Fibroblast of villous mesenchyme (primary cell): Measurements from ENCODE around the gene SELENOK. TPM values are rescaled to one million over a fixed set of nuclear protein-coding genes. Genes with fewer than 3 reads are reported as not detected.
"Not testable (repeated sequence)": the region's sequence is repeated elsewhere in the genome, so short reads cannot be mapped to it uniquely, and the experiment has no call there.

Experiments used
- DNase-seq: peaks from one replicate; pipeline ENCODE4 v3.0.0-alpha.2; 2010; ENCODE audit warnings: low read depth
- H3K4me3 ChIP-seq: 2 replicates; pipeline ENCODE4 v1.5.1; 2011; ENCODE audit warnings: low read depth, mild to moderate bottlenecking, low read length
- total RNA-seq: library from RNA; depleted of rRNA; stranded (reverse); fragments of >200 nt; gene quantifications from 2 replicates; pipeline ENCODE4 v1.2.3, GENCODE V29; 2012
- TF ChIP-seq, protein P1 (sequence below): IDR thresholded peaks from 2 replicates; pipeline ENCODE4 v1.5.1; 2012; ENCODE audit warnings: low read depth, mild to moderate bottlenecking, low read length; ENCODE audit not compliant: insufficient read depth

The SELENOK gene
- total RNA-seq, 1 donor: 19.4 TPM

DNA sequence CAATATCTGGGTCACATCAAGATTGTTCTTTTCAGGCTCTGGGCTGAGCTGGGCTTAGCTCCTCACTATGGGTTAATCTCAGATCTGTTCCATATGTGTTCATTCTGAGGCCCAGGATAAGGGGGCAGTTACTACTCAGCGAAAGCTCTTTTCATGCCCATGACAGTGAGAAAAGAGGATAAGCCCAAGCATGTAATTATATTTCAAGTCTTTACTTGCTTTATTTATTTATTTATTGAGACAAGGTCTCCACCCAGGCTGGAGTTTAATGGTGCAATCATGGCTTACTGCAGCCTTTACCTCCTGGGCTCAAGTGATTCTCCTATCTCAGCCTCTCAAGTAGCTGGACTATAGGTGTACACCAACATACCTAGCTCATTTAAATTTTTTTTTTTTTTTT is 44.7 kb upstream of the SELENOK start:
- H3K4me3 ChIP-seq: no peak overlapping the region

DNA sequence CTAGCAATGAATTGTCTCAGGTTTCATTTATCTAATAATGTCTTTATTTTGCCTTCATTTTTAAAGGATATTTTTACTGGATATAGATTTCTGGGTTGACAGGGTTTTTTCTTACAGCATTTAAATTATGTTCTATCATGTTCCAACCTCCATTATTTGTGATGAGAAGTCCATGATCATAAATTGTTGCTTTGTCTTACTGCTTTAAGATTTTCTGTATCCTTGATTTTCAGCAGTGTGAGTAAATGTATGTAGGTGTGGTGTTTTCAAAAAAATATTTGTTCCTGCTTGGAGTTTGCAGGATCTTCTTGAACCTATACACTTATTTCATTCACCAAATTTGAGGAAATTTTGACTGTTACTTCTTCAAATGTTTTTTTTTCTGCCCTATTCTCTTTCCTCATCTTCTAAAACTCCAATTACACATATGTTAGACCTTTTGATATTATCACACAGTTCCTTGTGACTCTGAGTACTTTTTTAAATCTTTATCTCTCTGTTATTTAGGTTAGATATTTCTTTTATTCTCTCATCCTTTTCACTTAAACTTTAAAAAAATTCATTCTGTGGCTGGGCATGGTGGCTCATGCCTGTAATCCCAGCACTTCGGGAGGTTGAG is 43.7 kb upstream of the SELENOK start:
- TF ChIP-seq, protein P1, sequence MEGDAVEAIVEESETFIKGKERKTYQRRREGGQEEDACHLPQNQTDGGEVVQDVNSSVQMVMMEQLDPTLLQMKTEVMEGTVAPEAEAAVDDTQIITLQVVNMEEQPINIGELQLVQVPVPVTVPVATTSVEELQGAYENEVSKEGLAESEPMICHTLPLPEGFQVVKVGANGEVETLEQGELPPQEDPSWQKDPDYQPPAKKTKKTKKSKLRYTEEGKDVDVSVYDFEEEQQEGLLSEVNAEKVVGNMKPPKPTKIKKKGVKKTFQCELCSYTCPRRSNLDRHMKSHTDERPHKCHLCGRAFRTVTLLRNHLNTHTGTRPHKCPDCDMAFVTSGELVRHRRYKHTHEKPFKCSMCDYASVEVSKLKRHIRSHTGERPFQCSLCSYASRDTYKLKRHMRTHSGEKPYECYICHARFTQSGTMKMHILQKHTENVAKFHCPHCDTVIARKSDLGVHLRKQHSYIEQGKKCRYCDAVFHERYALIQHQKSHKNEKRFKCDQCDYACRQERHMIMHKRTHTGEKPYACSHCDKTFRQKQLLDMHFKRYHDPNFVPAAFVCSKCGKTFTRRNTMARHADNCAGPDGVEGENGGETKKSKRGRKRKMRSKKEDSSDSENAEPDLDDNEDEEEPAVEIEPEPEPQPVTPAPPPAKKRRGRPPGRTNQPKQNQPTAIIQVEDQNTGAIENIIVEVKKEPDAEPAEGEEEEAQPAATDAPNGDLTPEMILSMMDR: no peak
- DNase-seq: no peak
- H3K4me3 ChIP-seq: no peak overlapping the region

More for the DNA sequence above, 44.7 kb upstream of the SELENOK start:
- DNase-seq: no peak
- TF ChIP-seq, protein P1: no peak

DNA sequence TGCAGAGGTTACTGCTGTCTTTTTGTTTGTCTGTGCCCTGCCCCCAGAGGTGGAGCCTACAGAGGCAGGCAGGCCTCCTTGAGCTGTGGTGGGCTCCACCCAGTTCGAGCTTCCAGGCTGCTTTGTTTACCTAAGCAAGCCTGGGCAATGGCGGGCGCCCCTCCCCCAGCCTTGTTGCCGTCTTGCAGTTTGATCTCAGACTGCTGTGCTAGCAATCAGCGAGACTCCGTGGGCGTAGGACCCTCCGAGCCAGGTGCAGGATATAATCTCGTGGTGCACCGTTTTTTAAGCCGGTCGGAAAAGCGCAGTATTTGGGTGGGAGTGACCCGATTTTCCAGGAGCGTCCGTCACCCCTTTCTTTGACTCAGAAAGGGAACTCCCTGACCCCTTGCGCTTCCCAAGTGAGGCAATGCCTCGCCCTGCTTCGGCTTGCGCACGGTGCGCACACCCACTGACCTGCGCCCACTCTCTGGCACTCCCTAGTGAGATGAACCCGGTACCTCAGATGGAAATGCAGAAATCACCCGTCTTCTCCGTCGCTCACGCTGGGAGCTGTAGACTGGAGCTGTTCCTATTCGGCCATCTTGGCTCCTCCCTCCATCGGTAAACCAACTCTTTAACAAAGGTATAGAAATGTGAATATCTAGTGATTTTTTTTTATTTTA is 35.7 kb upstream of the SELENOK start:
- H3K4me3 ChIP-seq: peak overlapping the region; percentile 41
- DNase-seq: not testable (repeated sequence)

DNA sequence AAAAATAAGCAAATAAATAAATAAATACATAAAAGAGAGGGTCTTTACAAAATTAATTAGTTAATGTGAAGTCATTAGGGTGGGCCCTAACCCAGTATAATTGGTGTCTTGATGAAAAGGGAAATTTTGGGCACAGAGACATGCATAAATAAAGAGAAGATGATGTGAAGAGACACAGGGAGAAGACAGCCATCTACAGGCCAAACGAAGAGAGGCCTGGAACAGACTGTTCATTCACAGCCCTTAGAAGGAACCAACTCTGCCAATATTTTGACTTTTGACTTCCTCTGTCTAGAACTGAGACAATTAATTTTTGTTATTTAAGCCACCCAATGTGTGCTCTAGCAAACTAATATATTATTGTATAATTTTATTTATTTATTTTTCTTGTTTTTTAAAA is 29.6 kb upstream of the SELENOK start:
- TF ChIP-seq, protein P1: peak; percentile 47
- DNase-seq: peak; percentile 16
- no peak overlapping the region for H3K4me3 ChIP-seq

DNA sequence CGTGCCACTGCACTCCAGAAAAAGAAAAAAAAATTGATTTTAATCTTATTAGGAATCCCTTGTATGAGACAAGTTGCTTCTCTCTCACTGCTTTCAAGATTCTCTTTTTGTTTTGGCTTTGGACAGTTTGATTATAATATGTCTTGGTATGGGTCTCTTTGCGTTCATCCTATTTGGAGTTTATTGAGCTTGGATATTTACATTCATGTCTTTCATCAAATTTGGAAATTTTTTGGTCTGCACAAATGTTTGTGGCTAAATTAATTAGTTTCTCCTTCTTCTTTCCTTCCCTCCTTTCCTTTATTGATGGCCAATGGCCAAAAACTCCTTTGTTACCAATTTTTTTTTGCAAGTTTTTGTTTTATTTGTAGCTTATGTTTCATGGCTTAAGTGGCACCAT is 28.1 kb upstream of the SELENOK start:
- TF ChIP-seq, protein P1: no peak
- no peak for DNase-seq

GRCh38 chr3:53913401-53913800 is 21.7 kb upstream of the SELENOK start:
- no peak overlapping the region for H3K4me3 ChIP-seq
- DNase-seq: no peak
- TF ChIP-seq, protein P1: no peak

More for the DNA sequence above, 28.1 kb upstream of the SELENOK start:
- no peak overlapping the region for H3K4me3 ChIP-seq

DNA sequence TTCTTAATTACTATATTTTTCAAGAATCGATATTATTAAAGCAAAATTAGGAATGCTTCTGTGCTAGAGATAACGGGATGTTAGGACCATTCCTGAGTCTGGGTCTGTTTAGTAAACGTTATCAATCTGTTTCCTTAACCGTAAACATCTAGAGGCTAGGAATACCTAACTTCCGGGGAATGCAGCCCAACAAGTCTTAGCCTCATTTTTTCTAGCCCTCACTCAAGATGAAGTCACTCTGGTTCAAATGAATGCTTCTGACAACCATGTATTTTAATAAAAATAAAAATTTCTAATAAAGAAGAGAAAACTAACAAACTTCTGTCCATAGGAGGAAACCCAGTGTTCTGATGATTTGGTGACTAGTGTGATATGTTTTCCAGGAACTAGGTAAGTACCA is 11.1 kb upstream of the SELENOK start:
- no peak overlapping the region for H3K4me3 ChIP-seq
- TF ChIP-seq, protein P1: no peak
- no peak for DNase-seq
